Ectodermal cell (in vitro differentiated cells): ENCODE measurements around the gene FLVCR1.
"Not testable (repeated sequence)": the region's sequence is repeated elsewhere in the genome, so short reads cannot be mapped to it uniquely, and the experiment has no call there.

Source experiments
- H3K27ac ChIP-seq: 2 replicates; pipeline ENCODE4 v1.7.0; 2013; ENCODE audit warnings: mild to moderate bottlenecking, low read depth, low read length; ENCODE audit not compliant: insufficient read depth, poor library complexity, severe bottlenecking
- H3K27me3 ChIP-seq: 2 replicates; pipeline ENCODE4 v1.7.0; 2013; ENCODE audit warnings: mild to moderate bottlenecking, low read length; ENCODE audit not compliant: insufficient read depth, control insufficient read depth, poor library complexity, severe bottlenecking
- H3K36me3 ChIP-seq: one replicate; pipeline ENCODE4 v1.7.0; 2013; ENCODE audit warnings: low read length; ENCODE audit not compliant: control insufficient read depth, insufficient read depth
- H3K4me1 ChIP-seq: one replicate; pipeline ENCODE4 v1.7.0; 2013; ENCODE audit warnings: low read length; ENCODE audit not compliant: control insufficient read depth, insufficient read depth
- H3K4me3 ChIP-seq: 2 replicates; pipeline ENCODE4 v1.7.0; 2013; ENCODE audit warnings: low read depth, low read length, control low read depth; ENCODE audit not compliant: insufficient read depth
- H3K9me3 ChIP-seq: 2 replicates; pipeline ENCODE4 v1.7.0; 2013; ENCODE audit warnings: mild to moderate bottlenecking, low read length, moderate library complexity; ENCODE audit not compliant: control insufficient read depth
- WGBS, 2 experiments: methylation state at CpG; one replicate each; pipeline ENCODE4 v1.1.7; 2013; ENCODE audit warnings: missing lambda C conversion rate in 2 of 2; 5-methylcytosine and 5-hydroxymethylcytosine counted together

The FLVCR1 gene

GRCh38 chr1:212860713-212861581 lies 2.9 kb downstream of the FLVCR1 start:
- Histone ChIP-seq H3K9me3 (no peaks in the 10 kb centered on the region), H3K36me3 (no peaks in the 10 kb centered on the region), H3K27me3 (no peaks in the 10 kb centered on the region), H3K27ac (peak overlapping the region; percentile 13), H3K4me1 (peaks cover 4% of the 10 kb centered on the region), H3K4me3 (peak overlapping the region; percentile 23)
- WGBS, 2 experiments: 18 to 38% methylated on average over 4 to 5 of the region's 5 CpGs

- no peaks in the 10 kb centered on the region for H3K9me3 ChIP-seq
- no peaks in the 10 kb centered on the region for H3K27me3 ChIP-seq
- peaks cover 4% of the 10 kb centered on the region for H3K4me1 ChIP-seq
- H3K4me3 ChIP-seq: no peak overlapping the region
- H3K36me3 ChIP-seq: no peaks in the 10 kb centered on the region
- no peak overlapping the region for H3K27ac ChIP-seq
- WGBS, 2 experiments: 95 to 97% methylated on average over 2 of the region's 2 CpGs
Measured at GRCh38 chr1:212862111-212862690, 4.1 kb downstream of the FLVCR1 start.

- not testable (repeated sequence) for H3K9me3 ChIP-seq, H3K4me1 ChIP-seq, H3K27ac ChIP-seq, H3K27me3 ChIP-seq, H3K4me3 ChIP-seq, H3K36me3 ChIP-seq
- WGBS, 2 experiments: 87 to 88% methylated on average over 10 of the region's 10 CpGs
Measured at GRCh38 chr1:212863345-212863744, 5.3 kb downstream of the FLVCR1 start.

- no peaks in the 10 kb centered on the region for H3K9me3 ChIP-seq
- H3K4me3 ChIP-seq: no peak overlapping the region
- no peak overlapping the region for H3K27ac ChIP-seq
- peaks cover 3% of the 10 kb centered on the region for H3K36me3 ChIP-seq
- H3K27me3 ChIP-seq: no peaks in the 10 kb centered on the region
- 88 to 89% methylated on average over 4 of the region's 4 CpGs for WGBS, 2 experiments
- H3K4me1 ChIP-seq: peaks cover 4% of the 10 kb centered on the region
Measured at GRCh38 chr1:212864201-212864600, 6.1 kb downstream of the FLVCR1 start.

GRCh38 chr1:212867192-212867591 lies 9.1 kb downstream of the FLVCR1 start:
- no CpG with 5 or more reads among the region's 1 CpG for WGBS, 2 experiments
- H3K27me3 ChIP-seq: no peaks in the 10 kb centered on the region
- H3K36me3 ChIP-seq: peaks cover 7% of the 10 kb centered on the region
- H3K9me3 ChIP-seq: no peaks in the 10 kb centered on the region
- H3K4me1 ChIP-seq: no peaks in the 10 kb centered on the region
- H3K27ac ChIP-seq: no peak overlapping the region
- no peak overlapping the region for H3K4me3 ChIP-seq

GRCh38 chr1:212871976-212872375 lies 13.9 kb downstream of the FLVCR1 start:
- Histone ChIP-seq H3K36me3 (peaks cover 18% of the 10 kb centered on the region), H3K9me3 (no peaks in the 10 kb centered on the region), H3K27me3 (no peaks in the 10 kb centered on the region), H3K27ac (no peak overlapping the region), H3K4me3 (no peak overlapping the region), H3K4me1 (no peaks in the 10 kb centered on the region)
- 53 to 61% methylated on average over 1 of the region's 1 CpG for WGBS, 2 experiments

- no peak overlapping the region for H3K27ac ChIP-seq
- H3K4me1 ChIP-seq: no peaks in the 10 kb centered on the region
- WGBS, 2 experiments: 91 to 93% methylated on average over 2 of the region's 2 CpGs
- H3K27me3 ChIP-seq: no peaks in the 10 kb centered on the region
- H3K9me3 ChIP-seq: no peaks in the 10 kb centered on the region
- H3K4me3 ChIP-seq: no peak overlapping the region
- peaks cover 18% of the 10 kb centered on the region for H3K36me3 ChIP-seq
Measured at GRCh38 chr1:212873518-212873917, 15.4 kb downstream of the FLVCR1 start.

GRCh38 chr1:212878418-212878817 lies 20.3 kb downstream of the FLVCR1 start:
- Histone ChIP-seq H3K27ac (no peak overlapping the region), H3K27me3 (no peaks in the 10 kb centered on the region), H3K36me3 (peaks cover 9% of the 10 kb centered on the region), H3K4me3 (no peak overlapping the region), H3K9me3 (no peaks in the 10 kb centered on the region), H3K4me1 (no peaks in the 10 kb centered on the region)
- 95 to 97% methylated on average over 4 to 6 of the region's 6 CpGs for WGBS, 2 experiments

GRCh38 chr1:212879947-212880690 lies 22.0 kb downstream of the FLVCR1 start:
- Histone ChIP-seq H3K4me3 (no peak overlapping the region), H3K36me3 (peaks cover 15% of the 10 kb centered on the region), H3K27ac (no peak overlapping the region), H3K4me1 (no peaks in the 10 kb centered on the region), H3K27me3 (no peaks in the 10 kb centered on the region), H3K9me3 (no peaks in the 10 kb centered on the region)
- 75 to 79% methylated on average over 6 of the region's 6 CpGs for WGBS, 2 experiments

- Histone ChIP-seq H3K36me3 (peaks cover 39% of the 10 kb centered on the region), H3K4me3 (no peak overlapping the region), H3K9me3 (no peaks in the 10 kb centered on the region), H3K4me1 (no peaks in the 10 kb centered on the region), H3K27me3 (no peaks in the 10 kb centered on the region), H3K27ac (no peak overlapping the region)
- 86% methylated on average over 4 of the region's 4 CpGs for WGBS, 2 experiments
Measured at GRCh38 chr1:212884592-212884991, 26.5 kb downstream of the FLVCR1 start.
